H1 (cell line): Measurements from ENCODE around the gene SARS2. TPM values are rescaled to one million over a fixed set of nuclear protein-coding genes. Genes with fewer than 3 reads are reported as not detected.

ENCODE experiments used
- CTCF ChIA-PET: fragments of 300-600 bp; sonication (Branson Sonifier 250); formaldehyde crosslinking; loops from one replicate; lab custom pipeline; 2021; ENCODE audit not compliant: partially characterized antibody; lab: Charles Lee
- POLR2A ChIA-PET: fragments of 300-600 bp; sonication (Branson Sonifier 250); formaldehyde crosslinking; loops from one replicate; lab custom pipeline; 2021; ENCODE audit warnings: inconsistent platforms; ENCODE audit not compliant: partially characterized antibody; lab: Charles Lee
- DNase-seq, 2 experiments: peaks; one replicate each; pipeline versions ENCODE4 v3.0.0 to v3.0.0-alpha.2; 2010 to 2022; ENCODE audit warnings: low spot score in 2 of 2, low read depth in 1 of 2, mixed read lengths in 1 of 2
- FAIRE-seq: peaks from 2 replicates; lab custom pipeline; 2011; peaks lifted over from hg19 to GRCh38; lab: Jason Lieb, UNC
- H2AFZ ChIP-seq: 2 replicates; pipeline ENCODE4 v1.8.1; 2012; ENCODE audit warnings: low read length, inconsistent platforms
- H2AK5ac ChIP-seq: 2 replicates; pipeline ENCODE4 v1.6.1; 2013; ENCODE audit warnings: low read depth, low read length
- H2BK120ac ChIP-seq: replicated peaks from 2 replicates; pipeline ENCODE3; 2013; ENCODE audit warnings: low read depth, low read length, inconsistent platforms
- H2BK12ac ChIP-seq: 2 replicates; pipeline ENCODE4 v1.6.1; 2013; ENCODE audit warnings: low read depth, low read length
- H2BK15ac ChIP-seq: 2 replicates; pipeline ENCODE4 v1.6.1; 2013; ENCODE audit warnings: low read length
- H2BK20ac ChIP-seq: 2 replicates; pipeline ENCODE4 v1.6.1; 2013; ENCODE audit warnings: low read length
- H2BK5ac ChIP-seq: 2 replicates; pipeline ENCODE4 v1.6.1; 2013; ENCODE audit warnings: low read depth, low read length
- H3K14ac ChIP-seq: 2 replicates; pipeline ENCODE4 v1.6.1; 2013; ENCODE audit warnings: inconsistent platforms; ENCODE audit not compliant: insufficient read length
- H3K18ac ChIP-seq: 2 replicates; pipeline ENCODE4 v1.6.1; 2013; ENCODE audit warnings: low read length; ENCODE audit errors: extremely low read depth
- H3K23ac ChIP-seq: 2 replicates; pipeline ENCODE4 v1.6.1; 2013; ENCODE audit warnings: inconsistent platforms; ENCODE audit not compliant: insufficient read length
- H3K23me2 ChIP-seq: 2 replicates; pipeline ENCODE4 v1.6.1; 2013; ENCODE audit warnings: low read depth, low read length
- H3K27ac ChIP-seq: 2 replicates; pipeline ENCODE4 v1.6.1; 2011; ENCODE audit warnings: low read depth, low read length, inconsistent platforms
- H3K27me3 ChIP-seq, 4 experiments: replicated peaks in 1 of 4; 1 replicate in 1 of 4; 2 replicates in 3 of 4; pipeline versions ENCODE4 v1.6.1 to v1.8.1; 2011 to 2013; ENCODE audit warnings: low read length in 3 of 4, mild to moderate bottlenecking in 3 of 4, inconsistent platforms in 2 of 4, mixed read lengths in 2 of 4, moderate library complexity in 1 of 4; ENCODE audit not compliant: control insufficient read depth in 3 of 4, insufficient read depth in 3 of 4; ENCODE audit errors: extremely low read depth in 1 of 4
- H3K36me3 ChIP-seq, 4 experiments: 2 replicates each; pipeline versions ENCODE4 v1.6.1 to v1.8.1; 2011 to 2013; ENCODE audit warnings: mild to moderate bottlenecking in 4 of 4, low read length in 3 of 4, moderate library complexity in 2 of 4, control low read depth in 1 of 4, inconsistent platforms in 1 of 4; ENCODE audit not compliant: insufficient read depth in 4 of 4, control insufficient read depth in 2 of 4
- H3K4ac ChIP-seq: replicated peaks from 2 replicates; pipeline ENCODE3; 2013; ENCODE audit warnings: low read length, low read depth, mixed read lengths, inconsistent platforms; ENCODE audit not compliant: insufficient read length
- H3K4me1 ChIP-seq, 4 experiments: replicated peaks in 1 of 4; 1 replicate in 1 of 4; 2 replicates in 3 of 4; pipeline versions ENCODE4 v1.6.1 to v1.8.1; 2011 to 2013; ENCODE audit warnings: low read length in 3 of 4, inconsistent platforms in 2 of 4, mixed read lengths in 1 of 4; ENCODE audit not compliant: insufficient read depth in 4 of 4, control insufficient read depth in 3 of 4
- H3K4me2 ChIP-seq, 2 experiments: 2 replicates each; pipeline versions ENCODE4 v1.6.1 to v1.8.1; 2011 to 2013; ENCODE audit warnings: low read depth in 2 of 2, low read length in 2 of 2, control low read depth in 1 of 2, inconsistent platforms in 1 of 2, mild to moderate bottlenecking in 1 of 2; ENCODE audit not compliant: insufficient read depth in 1 of 2
- H3K4me3 ChIP-seq, 4 experiments: fragments of 200-600, 300-600 bp in 1 of 4; sonication (generic), shearing (Covaris generic), sonication (Bioruptor Twin) in 1 of 4; 2 replicates each; pipeline versions ENCODE4 v1.5.1 to v1.8.1; 2011 to 2016; ENCODE audit warnings: low read length in 4 of 4, low read depth in 3 of 4, control low read depth in 2 of 4, inconsistent platforms in 2 of 4, mild to moderate bottlenecking in 2 of 4, mixed read lengths in 1 of 4, moderate library complexity in 1 of 4; ENCODE audit not compliant: insufficient read depth in 2 of 4; ENCODE audit errors: extremely low read depth in 1 of 4
- H3K56ac ChIP-seq: replicated peaks from 2 replicates; pipeline ENCODE3; 2013; ENCODE audit warnings: low read depth, mild to moderate bottlenecking, mixed read lengths, low read length, inconsistent platforms; ENCODE audit not compliant: insufficient read length
- H3K79me1 ChIP-seq: 2 replicates; pipeline ENCODE4 v1.6.1; 2013; ENCODE audit warnings: low read depth, low read length, control low read depth
- H3K79me2 ChIP-seq, 2 experiments: 2 replicates each; pipeline versions ENCODE4 v1.6.1 to v1.8.1; 2012 to 2013; ENCODE audit warnings: low read length in 2 of 2, mild to moderate bottlenecking in 2 of 2, inconsistent platforms in 1 of 2; ENCODE audit not compliant: insufficient read depth in 2 of 2, control insufficient read depth in 1 of 2
- H3K9ac ChIP-seq, 4 experiments: replicated peaks in 1 of 4; 1 replicate in 1 of 4; 2 replicates in 3 of 4; pipeline versions ENCODE4 v1.6.1 to v1.8.1; 2011 to 2013; ENCODE audit warnings: low read depth in 3 of 4, low read length in 3 of 4, control low read depth in 2 of 4, mild to moderate bottlenecking in 2 of 4, moderate library complexity in 2 of 4, inconsistent platforms in 1 of 4; ENCODE audit errors: extremely low read depth in 1 of 4
- H3K9me3 ChIP-seq, 2 experiments: 2 replicates each; pipeline versions ENCODE4 v1.6.1 to v1.8.1; 2012 to 2013; ENCODE audit warnings: mild to moderate bottlenecking in 2 of 2, moderate library complexity in 2 of 2, control low read depth in 1 of 2, inconsistent platforms in 1 of 2, low read depth in 1 of 2, low read length in 1 of 2, mixed read lengths in 1 of 2; ENCODE audit not compliant: insufficient read depth in 2 of 2
- H4K20me1 ChIP-seq, 2 experiments: replicated peaks in 1 of 2; 2 replicates each; pipeline versions ENCODE3 to v1.8.1; 2011 to 2013; ENCODE audit warnings: inconsistent platforms in 2 of 2, low read length in 2 of 2, mild to moderate bottlenecking in 1 of 2; ENCODE audit not compliant: insufficient read depth in 2 of 2, control insufficient read depth in 1 of 2
- H4K5ac ChIP-seq: 2 replicates; pipeline ENCODE4 v1.6.1; 2013; ENCODE audit warnings: low read length, low read depth, mixed read lengths, inconsistent platforms; ENCODE audit not compliant: insufficient read length
- H4K8ac ChIP-seq: 2 replicates; pipeline ENCODE4 v1.8.0; 2013; ENCODE audit warnings: mild to moderate bottlenecking, moderate library complexity, low read length, inconsistent platforms; ENCODE audit not compliant: insufficient read depth; ENCODE audit errors: extremely low read depth
- H4K91ac ChIP-seq: replicated peaks from 2 replicates; pipeline ENCODE3; 2013; ENCODE audit warnings: low read length, mixed read lengths, inconsistent platforms; ENCODE audit not compliant: insufficient read length
- CEBPB ChIP-seq: IDR thresholded peaks from 2 replicates; pipeline ENCODE4 v1.6.1; 2012; ENCODE audit warnings: low read depth, low read length
- WGBS, 2 experiments: shearing (Covaris generic) in 1 of 2; methylation state at CpG; one replicate each; pipeline versions ENCODE4 v1.1.6 to v1.1.7; 2013 to 2015; ENCODE audit warnings: low lambda C conversion rate in 2 of 2, mixed read lengths in 2 of 2, inconsistent platforms in 1 of 2, low coverage in 1 of 2, missing lambda C conversion rate in 1 of 2; ENCODE audit not compliant: insufficient replicate concordance in 2 of 2, insufficient coverage in 1 of 2, insufficient read length in 1 of 2; ENCODE audit errors: extremely low coverage in 1 of 2, missing lambda C conversion rate in 1 of 2; 5-methylcytosine and 5-hydroxymethylcytosine counted together
- polyA plus RNA-seq, 7 experiments: library from polyadenylated mRNA; depleted of rRNA in 3 of 7; stranded (reverse) in 5 of 7; unstranded in 2 of 7; fragments of >200 nt in 5 of 7; fragments of 200-250 nt in 2 of 7; gene quantifications; 1 replicate in 5 of 7; 2 replicates in 1 of 7; 4 replicates in 1 of 7; pipeline versions ENCODE4 v1.2.1 to v1.2.3, GENCODE V29; 2011 to 2013; ENCODE audit warnings: missing spikeins in 2 of 7, mixed read lengths in 2 of 7
- total RNA-seq: library from RNA; stranded (reverse); fragmentation: NEBNext Ultra II Directional; extraction: Animal tissue kit (Norgen Biotek cat#: 25700); gene quantifications from 2 replicates; pipeline ENCODE4 v1.2.1, GENCODE V29; 2021

The SARS2 gene
- total and polyA plus RNA-seq, 2 of the 8 experiments (the other 6 are each of a cell fraction or from before 2014, with no cell fraction given) = 68.0 to 102 TPM

DNA sequence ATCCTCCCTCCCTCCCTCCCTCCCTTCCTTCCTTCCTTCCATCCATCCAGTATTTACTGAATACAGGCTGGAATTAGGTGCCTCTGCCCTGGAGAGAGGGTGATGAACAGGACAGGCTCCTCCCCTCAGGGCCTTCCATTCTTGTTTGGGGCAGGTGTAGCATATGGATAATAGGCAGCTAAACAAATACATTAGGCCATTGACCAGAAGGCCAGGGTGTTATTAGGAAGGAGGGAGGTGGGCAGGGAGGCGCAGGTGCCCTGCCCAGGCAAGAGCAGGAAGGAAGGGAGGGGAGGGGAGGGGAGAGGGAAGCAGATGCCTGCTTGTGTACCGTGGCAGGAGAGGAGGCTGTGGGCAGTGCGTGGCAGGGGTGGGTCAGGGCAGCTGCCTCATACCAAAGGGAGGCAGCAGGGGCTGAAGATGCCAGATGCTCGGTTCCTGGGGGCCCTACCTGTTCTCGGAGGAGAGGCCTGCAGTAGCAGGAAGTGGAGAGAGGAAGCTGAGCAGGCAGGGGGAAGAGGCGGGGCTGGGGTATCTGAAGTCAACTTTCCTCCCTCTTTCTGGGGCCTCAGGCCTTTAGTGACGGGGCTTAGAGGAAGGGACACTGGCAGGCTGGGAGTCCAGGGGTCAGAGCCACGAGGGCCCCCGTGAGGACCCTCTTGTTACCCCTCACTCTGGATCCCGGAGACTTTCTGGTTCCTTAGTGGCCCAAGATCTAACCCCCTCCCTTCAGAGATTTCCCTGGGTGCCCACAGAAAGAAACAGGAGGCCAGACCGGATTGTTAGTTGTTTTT, 52.6 kb downstream of the SARS2 start, which contains the start of gene RINL:
TSS of gene RINL (minus strand) at position 495 of the 794 bp plus-strand sequence. CDS start 1,533 bp downstream, outside the sequence.
- Histone ChIP-seq H2AK5ac (peak within 1 kb of the TSS; percentile 53; the same call in 1 of the 2 replicates), H3K27me3 (no peaks in the 10 kb centered on the region), H3K4me2 (peak within 1 kb of the TSS in 1 of 2 experiments; percentile 40; a peak in 2 of 4 replicates), H3K79me1 (no peaks in the 10 kb centered on the region), H2BK12ac (peak within 1 kb of the TSS; percentile 77; the same call in 1 of the 2 replicates), H3K14ac (no peak within 1 kb of the TSS), H4K5ac (peak within 1 kb of the TSS; percentile 31), H3K18ac (peak within 1 kb of the TSS; percentile 66; the same call in 1 of the 2 replicates), H3K9ac (peak within 1 kb of the TSS in 1 of 4 experiments; percentile 40; a peak in 1 of 7 replicates), H3K27ac (no peak within 1 kb of the TSS), H2BK120ac (no peak within 1 kb of the TSS), H2BK5ac (peak within 1 kb of the TSS; percentile 55; the same call in 1 of the 2 replicates), H2BK20ac (peak within 1 kb of the TSS; percentile 61; the same call in 1 of the 2 replicates), H2BK15ac (no peak within 1 kb of the TSS), H3K23ac (no peak within 1 kb of the TSS), H2AFZ (no peak within 1 kb of the TSS), H4K91ac (peak within 1 kb of the TSS; percentile 12), H3K79me2 (no peaks in the 10 kb centered on the region), H3K4ac (no peak within 1 kb of the TSS), H3K4me1 (peaks cover 0 to 8% (median 3%) of the 10 kb centered on the region in 4 experiments; a peak in 6 of 7 replicates), H3K9me3 (no peaks in the 10 kb centered on the region), H3K56ac (no peak within 1 kb of the TSS), H3K4me3 (no peak within 1 kb of the TSS), H3K23me2 (no peaks in the 10 kb centered on the region), H3K36me3 (no peaks in the 10 kb centered on the region), H4K20me1 (no peaks in the 10 kb centered on the region), H4K8ac (peak within 1 kb of the TSS; percentile 72)
- CTCF ChIA-PET = interaction anchor here (1.0 to 7.0 kb wide), 2 partner anchors 10 to 159 kb away, joined by 3 to 97 read pairs; no protein-coding TSS in a partner anchor
- FAIRE-seq (no peak), DNase-seq (no peak)
- WGBS, 2 experiments = 83% methylated on average over 8 of the region's 11 CpGs; no CpG with 5 or more reads in 1 of the 2 experiments
- no peak for TF ChIP-seq CEBPB
- POLR2A ChIA-PET = interaction anchor here (0.7 to 6.1 kb wide), 10 partner anchors 9 to 49 kb away, joined by 3 to 35 read pairs (median 4); no protein-coding TSS in a partner anchor
